PFSK-1 (cell line): ENCODE measurements around the gene EPHA1.

Experiments used
- FOXP2 ChIP-seq: optimal IDR thresholded peaks from 2 replicates; pipeline ENCODE3; 2011; ENCODE audit warnings: borderline replicate concordance, control low read depth, inconsistent platforms; ENCODE audit not compliant: insufficient read depth; ENCODE audit errors: extremely low read length, extremely low read depth
- POLR2AphosphoS5 ChIP-seq: IDR thresholded peaks from 2 replicates; pipeline ENCODE4 v1.6.1; 2012; ENCODE audit warnings: low read depth, mild to moderate bottlenecking, control low read depth, low read length, moderate library complexity
- SIN3A ChIP-seq: IDR thresholded peaks from 2 replicates; pipeline ENCODE4 v1.6.1; 2012; ENCODE audit warnings: mild to moderate bottlenecking, low read length, moderate library complexity, borderline replicate concordance; ENCODE audit not compliant: insufficient read depth
- TAF1 ChIP-seq: IDR thresholded peaks from 2 replicates; pipeline ENCODE4 v1.6.1; 2012; ENCODE audit warnings: low read length, control low read depth, borderline replicate concordance; ENCODE audit not compliant: insufficient read depth
- TF ChIP-seq, protein P1 (sequence below), 2 experiments: IDR thresholded peaks; 2 replicates each; pipeline versions ENCODE4 v1.6.1 to v1.8.0; 2011 to 2012; ENCODE audit warnings: low read depth in 2 of 2, low read length in 2 of 2, control low read depth in 1 of 2, inconsistent platforms in 1 of 2, mild to moderate bottlenecking in 1 of 2, moderate library complexity in 1 of 2; ENCODE audit not compliant: insufficient read depth in 1 of 2

The EPHA1 gene

DNA sequence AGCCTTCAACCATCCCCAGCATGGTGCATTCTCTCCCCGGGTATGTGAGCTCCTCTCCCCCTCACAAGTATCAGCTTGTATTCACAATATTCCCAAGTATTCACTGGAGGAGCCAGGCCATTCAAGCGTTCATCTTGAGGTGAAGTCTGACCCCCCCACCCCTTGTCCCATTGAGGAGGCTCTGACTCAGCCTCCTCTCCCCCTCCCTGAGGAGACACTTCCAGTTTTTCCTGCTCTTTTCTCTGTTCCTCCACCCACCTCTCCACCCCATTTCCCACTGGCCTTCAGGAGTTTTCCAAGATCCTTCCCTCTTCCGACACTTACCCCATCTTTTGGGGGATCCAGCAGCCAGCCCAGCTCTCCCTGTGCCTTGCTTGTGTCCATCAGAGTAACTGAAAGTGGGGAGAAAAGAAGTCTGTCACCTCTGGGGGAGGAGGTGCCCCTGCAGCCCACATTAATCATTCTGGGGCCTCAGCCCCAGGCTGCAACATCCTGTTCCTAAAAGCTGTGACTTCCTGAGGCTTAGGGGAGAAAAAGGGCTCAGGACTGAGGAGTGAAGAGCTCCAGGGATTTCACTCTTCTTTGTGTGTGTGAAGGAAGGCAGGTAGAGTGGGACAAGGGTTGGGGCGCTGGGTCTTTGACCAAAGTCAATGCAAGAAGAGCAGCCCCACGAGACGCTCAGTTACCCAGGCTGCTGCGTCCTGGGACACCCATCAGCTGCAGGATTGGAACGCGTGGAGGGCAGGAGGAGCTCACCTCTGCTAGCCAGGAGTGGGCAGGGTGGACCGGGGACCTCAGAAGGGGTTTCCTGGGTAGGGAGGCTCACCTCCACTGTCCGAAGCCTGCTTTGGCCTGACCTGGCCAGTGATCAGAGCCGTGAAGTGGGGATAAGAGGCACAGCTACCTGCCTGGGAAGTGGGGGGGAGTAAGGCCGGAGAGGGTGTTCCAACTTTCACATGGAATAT is 1.1 kb downstream of the EPHA1 start:
- TF ChIP-seq POLR2AphosphoS5 (no peak), FOXP2 (no peak), SIN3A (no peak), TAF1 (no peak)
- TF ChIP-seq, protein P1, sequence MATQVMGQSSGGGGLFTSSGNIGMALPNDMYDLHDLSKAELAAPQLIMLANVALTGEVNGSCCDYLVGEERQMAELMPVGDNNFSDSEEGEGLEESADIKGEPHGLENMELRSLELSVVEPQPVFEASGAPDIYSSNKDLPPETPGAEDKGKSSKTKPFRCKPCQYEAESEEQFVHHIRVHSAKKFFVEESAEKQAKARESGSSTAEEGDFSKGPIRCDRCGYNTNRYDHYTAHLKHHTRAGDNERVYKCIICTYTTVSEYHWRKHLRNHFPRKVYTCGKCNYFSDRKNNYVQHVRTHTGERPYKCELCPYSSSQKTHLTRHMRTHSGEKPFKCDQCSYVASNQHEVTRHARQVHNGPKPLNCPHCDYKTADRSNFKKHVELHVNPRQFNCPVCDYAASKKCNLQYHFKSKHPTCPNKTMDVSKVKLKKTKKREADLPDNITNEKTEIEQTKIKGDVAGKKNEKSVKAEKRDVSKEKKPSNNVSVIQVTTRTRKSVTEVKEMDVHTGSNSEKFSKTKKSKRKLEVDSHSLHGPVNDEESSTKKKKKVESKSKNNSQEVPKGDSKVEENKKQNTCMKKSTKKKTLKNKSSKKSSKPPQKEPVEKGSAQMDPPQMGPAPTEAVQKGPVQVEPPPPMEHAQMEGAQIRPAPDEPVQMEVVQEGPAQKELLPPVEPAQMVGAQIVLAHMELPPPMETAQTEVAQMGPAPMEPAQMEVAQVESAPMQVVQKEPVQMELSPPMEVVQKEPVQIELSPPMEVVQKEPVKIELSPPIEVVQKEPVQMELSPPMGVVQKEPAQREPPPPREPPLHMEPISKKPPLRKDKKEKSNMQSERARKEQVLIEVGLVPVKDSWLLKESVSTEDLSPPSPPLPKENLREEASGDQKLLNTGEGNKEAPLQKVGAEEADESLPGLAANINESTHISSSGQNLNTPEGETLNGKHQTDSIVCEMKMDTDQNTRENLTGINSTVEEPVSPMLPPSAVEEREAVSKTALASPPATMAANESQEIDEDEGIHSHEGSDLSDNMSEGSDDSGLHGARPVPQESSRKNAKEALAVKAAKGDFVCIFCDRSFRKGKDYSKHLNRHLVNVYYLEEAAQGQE (IDR thresholded peaks at IDR 0.05; ENCODE audit: insufficient read depth in 1 of 2, low read depth in 2 of 2, low read length in 2 of 2), result no peak

DNA sequence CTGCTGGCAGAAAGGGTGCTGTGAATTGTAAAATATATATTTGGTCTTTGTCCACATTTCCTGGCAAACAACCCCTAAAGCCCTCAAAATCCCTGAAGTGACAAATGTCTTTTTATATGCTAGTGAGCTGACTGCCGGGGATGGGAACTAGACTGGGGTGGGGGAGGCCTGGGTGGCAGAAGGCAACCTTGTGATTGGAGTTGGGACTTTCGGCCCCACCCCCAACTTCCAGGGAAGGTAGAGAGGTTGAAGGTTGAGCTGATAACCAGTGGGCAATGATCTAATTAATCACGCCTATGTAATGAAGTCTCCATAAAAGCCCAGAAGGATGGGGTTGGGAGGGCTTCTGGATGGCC is 2.7 kb downstream of the EPHA1 start:
- TF ChIP-seq, protein P1 (IDR thresholded peaks at IDR 0.05; ENCODE audit: insufficient read depth in 1 of 2, low read depth in 2 of 2, low read length in 2 of 2), result no peak
- TF ChIP-seq TAF1, result no peak
- no peak for TF ChIP-seq FOXP2
- no peak for TF ChIP-seq POLR2AphosphoS5
- no peak for TF ChIP-seq SIN3A

DNA sequence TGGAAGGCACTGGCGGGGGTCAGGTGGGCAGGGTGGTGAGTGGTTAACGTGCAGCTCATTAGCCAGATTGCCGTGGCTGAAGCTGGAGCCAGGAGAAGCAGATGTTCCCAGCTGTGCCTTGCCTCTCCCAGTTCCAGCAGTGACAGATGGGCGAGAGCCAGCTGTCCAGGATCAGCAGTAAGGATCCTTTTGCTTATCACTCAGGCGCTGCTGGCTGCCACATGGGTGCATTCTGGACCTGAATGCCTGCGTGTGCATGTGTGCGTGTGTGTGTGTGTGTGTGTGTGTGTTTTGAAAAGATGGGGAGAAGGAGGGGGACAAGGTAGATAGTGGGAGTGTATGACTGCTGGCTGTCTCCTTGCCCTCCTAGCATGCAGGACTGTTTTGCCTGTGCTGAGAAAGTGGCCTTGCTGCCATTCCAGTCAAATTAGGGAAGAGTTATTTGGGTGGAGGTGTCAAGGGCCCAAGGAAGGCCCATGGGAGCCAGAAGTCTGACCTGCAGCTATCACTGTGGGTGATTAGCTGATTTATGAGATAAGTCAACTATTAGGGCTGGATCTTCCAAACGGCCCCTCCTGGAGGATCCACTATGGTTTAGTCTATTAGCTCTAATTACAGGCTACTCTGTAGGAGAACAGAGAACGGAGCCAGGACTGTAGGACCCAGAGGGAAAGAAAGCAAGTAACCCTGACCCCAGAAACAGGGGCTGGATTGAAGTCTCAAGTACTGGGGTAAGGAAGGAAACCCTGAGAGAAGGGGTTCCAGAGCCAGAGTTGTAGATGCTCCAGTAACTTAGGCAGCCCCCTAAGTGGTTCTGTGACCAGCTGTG is 3.3 kb downstream of the EPHA1 start:
- TF ChIP-seq SIN3A (no peak), POLR2AphosphoS5 (no peak), TAF1 (no peak), FOXP2 (no peak)
- TF ChIP-seq, protein P1 (IDR thresholded peaks at IDR 0.05; ENCODE audit: insufficient read depth in 1 of 2, low read depth in 2 of 2, low read length in 2 of 2), result no peak

DNA sequence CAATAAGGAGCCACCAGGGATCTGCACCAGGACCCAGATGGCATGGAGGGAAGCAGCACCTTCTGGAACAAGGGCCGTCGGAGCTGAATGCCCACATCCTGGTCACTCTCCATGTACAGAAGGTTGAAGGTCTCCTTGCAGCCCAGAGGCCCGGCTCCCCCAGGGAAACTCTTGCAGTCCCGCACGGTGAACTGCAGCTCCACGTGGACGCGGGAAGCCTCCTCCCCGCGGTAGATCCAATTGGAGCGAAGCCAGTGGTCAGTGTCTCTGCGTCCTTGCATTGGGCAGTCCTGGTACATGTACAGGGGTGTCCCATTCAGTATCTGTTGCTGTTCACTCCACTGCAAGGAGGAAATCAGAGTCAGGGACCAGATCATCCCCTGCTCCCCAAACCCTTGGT is 7.4 kb downstream of the EPHA1 start:
- no peak for TF ChIP-seq POLR2AphosphoS5
- no peak for TF ChIP-seq TAF1
- TF ChIP-seq, protein P1 (IDR thresholded peaks at IDR 0.05; ENCODE audit: insufficient read depth in 1 of 2, low read depth in 2 of 2, low read length in 2 of 2), result no peak
